GM18870 (cell line): ENCODE measurements around the gene MYH15.

Source experiments
- ATAC-seq: cut with Tn5 transposase; IDR thresholded peaks from one replicate; pipeline ENCODE4 v1.9.1; 2021; ENCODE audit warnings: moderate library complexity; ENCODE audit not compliant: unreplicated experiment

Gene MYH15

DNA sequence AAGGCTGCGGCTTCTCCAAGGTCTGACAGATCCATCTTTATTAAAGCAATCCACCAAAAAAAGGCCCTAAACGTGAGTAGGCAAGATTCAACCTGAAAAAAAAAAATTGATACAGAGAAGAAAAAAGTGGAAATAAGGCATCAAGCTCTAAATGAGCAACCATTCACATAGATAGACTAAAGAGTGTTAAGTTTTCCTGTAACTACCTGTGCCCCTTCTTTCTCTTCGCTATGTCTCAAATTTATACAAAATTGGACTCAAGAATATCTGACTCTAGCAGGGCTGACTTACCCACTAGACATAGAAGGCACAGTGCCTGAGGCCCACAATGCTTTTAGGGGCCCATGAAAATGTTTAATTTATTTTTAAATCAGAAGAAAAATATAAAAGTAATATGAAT is at the start of gene MYH15:
Gene MYH15 (minus strand): TSS at position 101 of the 400 bp plus-strand sequence. CDS start 66 bp downstream, at position 35.
- no peak for ATAC-seq

DNA sequence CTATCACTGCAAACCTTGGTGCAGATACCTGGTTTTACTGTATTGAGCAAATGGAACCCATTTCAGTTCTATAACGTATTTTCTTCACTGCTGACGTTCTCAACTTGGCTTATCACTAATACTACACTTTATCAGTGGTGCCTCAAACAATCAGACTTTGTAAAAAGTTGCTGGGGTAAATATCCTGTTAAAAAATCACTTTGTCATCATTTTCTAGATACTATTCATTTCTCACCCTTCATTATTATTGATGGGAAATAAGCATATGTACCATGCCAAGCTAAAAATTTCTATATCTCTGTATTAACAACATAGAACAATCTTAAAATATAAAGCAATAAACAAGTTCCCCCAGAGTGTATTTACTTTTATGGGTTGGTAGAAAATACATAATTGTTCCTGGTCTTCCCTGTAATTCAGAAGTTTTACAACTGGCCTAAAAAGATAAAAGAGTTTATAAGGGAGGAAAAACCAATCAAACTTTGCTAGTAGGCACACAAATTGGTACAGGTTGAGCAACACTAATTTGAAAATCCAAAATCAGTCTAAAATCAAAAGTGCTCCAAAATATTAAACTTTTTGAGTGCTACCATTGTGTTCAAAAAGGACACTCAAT is 45.7 kb upstream of the MYH15 start:
- no peak for ATAC-seq

DNA sequence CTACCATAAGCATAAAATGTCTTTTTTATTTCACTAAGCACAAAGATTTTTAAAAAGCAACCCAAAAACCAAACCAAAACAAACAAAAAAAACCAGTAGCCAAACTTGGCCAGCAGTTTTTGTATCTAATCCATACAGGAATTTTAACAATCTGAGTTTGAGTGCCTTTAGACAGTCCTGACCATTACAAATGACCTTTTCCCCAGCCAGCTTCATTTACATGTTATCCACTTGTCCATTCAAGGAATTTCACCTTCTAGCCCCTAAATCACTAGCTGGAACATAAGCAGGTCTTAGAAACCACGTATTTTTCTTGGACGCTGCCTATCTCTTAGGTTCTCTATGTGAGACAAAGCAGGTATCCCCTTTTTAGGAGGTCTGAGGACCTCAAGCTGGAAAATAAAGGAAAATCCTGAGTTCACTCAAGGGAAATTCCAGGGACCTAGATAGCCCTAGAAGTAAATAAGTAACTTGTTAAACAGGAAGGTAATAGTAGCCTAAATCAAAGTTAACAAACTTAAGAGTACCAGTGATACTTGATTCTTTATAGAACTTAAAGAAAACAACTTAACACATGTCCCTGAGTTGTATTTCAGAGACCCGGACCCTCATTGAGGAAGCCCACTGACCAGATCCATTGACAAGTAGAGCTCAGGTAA is 44.6 kb upstream of the MYH15 start:
- ATAC-seq = no peak

DNA sequence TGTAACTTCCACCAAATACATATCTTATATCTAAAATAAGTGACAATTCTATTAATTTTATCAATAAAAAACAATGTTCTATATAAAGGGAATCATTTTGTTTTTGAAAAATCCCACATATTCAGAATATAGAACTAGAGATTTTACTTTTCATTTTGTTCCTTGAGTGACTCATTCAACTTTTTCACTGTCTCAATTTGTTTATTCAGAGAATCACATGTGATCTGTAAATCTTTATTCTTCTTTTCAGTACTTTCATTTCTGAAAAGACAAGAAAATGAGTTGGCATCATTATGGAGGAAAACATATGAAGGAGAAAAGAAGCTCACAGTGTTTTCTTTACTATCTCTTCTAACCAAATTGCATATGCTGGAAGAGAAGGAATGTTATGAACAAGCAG is 43.8 kb upstream of the MYH15 start:
- no peak for ATAC-seq

DNA sequence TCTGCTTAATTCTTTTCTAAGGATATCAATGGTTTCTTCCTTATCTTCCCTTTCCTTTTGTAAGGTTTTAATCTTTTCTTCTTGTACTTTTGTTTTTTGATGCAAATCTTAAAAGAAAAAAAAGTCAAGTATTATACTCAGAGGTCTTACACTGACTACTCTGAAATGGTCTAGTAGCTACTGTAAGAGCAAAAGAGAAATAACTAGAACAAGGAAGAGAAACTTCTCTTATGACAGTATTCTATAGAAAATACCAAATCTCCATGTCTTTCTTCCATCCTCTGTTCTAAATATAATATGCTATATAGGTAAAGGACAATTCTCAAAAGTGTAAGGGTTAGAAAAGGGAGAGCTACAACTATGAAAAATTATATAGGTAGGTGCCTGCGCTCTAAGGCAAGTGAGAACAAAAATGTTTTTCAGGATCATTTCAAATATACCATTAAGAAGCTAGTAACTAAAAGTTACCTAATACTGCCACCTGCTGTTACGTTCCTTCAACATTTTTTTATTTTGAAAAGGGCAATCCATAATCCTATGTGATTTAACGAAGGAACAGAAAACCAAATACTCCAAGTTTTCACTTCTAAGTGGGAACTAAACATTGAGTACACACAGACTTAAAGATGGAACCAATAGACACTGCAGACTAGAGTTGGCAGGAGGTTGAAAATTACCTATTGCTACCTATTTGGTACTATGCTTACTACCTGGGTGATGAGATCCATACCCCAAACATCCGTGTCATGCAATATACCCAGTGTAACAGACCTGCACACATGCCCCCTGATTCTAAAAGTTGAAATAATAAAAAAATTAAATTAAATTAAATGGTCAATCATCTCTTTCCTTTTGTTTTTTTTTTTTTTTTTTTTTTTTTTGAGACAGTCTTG is 42.1 kb upstream of the MYH15 start:
- peak; percentile 43 for ATAC-seq

DNA sequence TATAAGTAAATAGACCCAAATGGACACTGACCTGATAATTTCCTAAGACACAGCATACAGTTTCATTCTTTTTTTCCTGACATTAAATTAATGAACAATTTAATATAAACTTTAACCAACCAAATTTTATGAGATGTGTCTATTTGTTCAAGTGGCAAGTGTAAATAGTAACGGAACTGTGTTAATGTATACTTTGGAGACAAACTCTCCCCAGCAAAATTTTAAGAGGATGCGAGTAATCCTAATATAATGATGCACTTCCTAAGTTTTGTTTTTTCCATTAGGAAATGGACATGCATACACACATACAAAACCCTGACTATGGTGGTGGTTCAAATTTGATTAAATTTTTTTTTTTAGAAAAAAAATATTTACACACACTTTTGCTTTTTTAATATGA is 38.5 kb upstream of the MYH15 start:
- no peak for ATAC-seq

DNA sequence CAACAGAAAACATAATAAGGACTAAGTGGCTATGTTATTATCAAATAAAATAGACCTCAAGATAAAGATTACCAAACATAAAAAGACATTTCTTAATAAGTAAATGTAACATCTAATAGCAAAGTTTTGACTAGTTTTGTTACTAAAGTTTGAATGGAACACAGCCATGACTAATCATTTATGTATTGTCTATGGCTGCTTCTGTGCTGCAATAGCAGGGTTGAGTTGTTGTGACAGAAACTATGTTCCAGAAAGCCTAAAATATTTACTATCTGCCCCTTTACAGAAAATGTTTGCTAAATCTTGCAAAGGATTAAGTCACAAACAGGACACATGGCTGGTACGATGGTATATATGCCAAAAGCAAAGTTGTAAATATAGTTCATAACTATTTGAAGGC is 37.9 kb upstream of the MYH15 start:
- ATAC-seq = no peak

DNA sequence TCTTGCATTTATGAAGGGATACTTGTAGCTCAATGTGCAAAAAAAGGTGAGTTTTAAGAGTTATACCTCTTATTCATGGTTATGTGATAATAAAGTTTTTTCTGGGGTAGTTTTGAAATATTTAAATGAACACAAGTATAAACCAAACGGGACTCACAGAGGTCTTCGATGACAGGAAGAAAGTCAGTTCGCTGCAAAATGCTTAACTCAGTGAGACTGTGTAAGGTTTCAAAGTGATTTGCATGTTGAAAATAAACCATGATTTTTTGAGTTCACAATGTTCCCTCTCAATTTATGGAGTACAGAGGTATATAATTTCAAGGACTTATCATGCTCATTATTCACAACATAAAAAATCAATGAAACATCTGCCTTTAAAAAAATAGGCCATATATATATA is 36.3 kb upstream of the MYH15 start:
- no peak for ATAC-seq

DNA sequence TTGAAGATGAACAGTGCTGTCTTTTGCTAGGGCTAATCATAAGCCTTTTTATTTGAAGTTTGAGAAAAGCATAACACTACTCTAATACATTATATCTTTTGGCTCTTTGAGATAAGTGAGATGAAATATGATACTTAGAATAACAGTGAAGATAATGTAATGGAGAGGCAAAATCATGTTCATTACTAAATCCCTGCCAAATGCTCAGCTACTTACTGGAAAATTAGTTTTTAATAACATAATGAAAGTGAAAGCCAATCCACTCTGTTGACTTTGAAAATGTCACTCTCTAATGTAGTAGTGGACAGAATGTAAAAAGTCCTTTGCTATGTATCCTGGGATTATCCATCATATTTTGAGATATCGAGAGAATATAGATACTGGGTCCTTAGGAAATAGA is 35.9 kb upstream of the MYH15 start:
- no peak for ATAC-seq

DNA sequence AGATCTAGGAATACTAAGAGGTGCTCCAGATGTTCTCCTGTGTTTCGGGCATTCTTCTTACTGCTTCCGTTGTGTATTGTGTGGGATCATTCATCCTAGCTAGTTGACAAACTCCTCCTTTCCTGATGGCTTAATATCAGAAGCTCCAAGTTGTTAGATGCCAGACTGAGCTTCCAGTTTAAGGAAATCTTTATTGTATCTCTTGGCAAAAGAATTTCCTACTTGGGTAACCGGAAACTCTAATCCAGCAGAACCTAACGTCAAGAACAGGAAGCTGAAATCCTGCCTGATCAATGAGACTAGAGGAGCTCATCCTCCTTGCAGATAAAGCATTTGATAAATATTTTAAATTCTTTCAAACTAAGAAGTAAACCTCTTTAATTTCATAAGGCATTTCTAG is 27.7 kb upstream of the MYH15 start:
- no peak for ATAC-seq

DNA sequence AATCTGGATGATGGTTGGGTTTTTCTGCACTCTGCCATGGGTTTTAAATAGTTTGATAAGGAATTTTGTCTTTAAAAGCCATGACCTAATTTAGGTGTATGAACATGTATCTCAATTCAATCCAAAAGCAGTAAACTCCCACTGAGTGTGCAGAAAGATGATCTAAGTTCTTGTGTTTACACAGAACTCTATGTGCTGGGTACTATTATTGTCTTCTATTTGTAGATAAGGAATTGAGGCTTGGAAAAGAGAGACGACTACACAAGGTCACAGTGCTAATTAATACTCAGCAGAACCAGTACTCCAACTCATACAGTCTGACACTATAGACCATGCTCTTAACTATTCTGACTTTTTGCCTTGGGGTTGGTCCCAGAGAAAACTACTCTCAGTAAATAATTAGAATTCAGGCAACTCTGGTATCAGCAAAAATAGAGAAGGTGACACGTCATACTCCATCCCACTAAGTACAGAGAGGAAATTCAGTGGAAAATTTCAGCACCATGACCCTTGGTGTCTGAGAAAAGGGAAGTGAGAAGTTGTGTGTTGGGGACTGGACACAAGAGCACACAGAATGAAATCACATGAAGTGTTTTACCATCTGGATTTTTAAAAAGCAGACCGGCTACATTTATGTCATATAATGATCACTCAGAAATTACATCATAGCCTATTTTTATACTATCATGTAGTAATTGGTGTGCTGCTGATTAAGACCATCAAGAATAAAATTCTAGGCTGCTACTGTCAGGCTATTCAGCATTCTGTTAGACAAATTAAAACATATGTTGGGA is 18.3 kb upstream of the MYH15 start:
- peak; percentile 98 for ATAC-seq

DNA sequence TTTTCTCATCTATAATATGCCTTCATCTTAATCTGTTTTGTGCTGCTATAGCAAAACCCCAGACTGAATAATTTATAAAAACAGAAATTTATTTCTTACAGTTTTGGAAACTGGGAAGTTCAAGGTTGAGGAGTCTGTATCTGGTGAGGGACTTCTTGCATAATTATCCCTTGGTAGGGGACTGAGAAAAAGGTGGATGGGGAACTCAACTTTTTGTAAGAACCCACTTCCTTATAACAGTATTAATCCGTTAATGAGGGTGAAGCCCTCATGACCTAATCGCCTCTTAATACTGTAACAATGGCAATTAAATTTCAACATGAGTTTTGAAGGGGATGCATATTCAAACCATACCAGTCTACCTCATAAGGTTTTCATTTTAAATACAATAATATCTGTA is 17.4 kb upstream of the MYH15 start:
- no peak for ATAC-seq

DNA sequence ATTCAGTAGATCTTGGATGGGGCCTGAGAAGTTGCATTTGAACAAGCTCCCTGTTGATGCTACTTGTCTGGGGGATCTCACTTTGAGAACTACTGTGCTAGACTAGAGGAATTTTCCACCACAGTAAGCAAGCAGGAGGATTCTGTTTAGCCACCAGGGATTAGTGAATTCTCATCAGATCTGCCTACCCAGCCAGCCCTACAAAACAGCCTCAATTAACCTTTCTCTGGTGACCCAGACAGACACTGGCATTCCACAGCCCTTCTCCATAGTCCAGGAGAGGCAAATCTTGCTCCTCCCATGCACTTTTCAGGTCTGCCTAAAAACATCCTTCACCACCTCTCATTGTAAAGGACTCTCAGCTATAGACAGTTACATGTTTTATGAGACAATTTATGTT is 16.7 kb upstream of the MYH15 start:
- no peak for ATAC-seq

DNA sequence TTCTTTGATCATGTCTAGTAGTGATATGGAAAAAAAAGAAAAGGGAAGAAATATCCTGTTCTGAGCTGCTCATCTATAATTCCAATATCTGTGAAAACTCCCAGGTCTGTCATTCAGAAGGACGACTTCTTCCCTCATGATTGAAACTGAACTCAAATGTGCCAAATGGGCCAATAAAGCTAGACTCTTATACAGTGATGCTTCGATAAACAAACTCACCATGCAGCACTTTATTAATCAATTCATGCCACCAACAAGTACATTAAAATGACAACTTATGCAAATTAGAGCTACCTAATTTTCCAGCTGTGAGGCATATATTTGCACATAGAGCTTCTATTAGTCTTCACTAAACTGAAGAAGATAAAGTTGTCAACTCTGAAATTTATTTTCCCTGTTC is 15.6 kb upstream of the MYH15 start:
- no peak for ATAC-seq

DNA sequence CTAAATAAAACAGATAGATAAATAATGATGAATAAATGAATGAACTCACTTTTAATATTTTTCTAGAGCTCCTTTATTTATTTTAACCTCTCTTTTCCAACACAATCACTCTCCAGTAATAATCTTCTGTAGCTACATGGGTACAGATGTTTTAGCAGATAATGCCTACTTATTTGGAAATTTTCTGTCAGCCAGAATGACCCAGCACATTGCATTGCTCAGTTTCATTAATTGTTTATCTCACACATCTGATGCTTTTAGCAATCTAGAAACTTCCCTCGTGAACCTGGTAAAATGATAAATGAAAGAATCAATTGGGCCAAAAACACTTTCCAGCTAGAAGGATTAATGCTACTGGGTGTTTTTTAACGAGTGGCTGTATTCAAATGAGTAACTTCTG is 14.9 kb upstream of the MYH15 start:
- no peak for ATAC-seq

DNA sequence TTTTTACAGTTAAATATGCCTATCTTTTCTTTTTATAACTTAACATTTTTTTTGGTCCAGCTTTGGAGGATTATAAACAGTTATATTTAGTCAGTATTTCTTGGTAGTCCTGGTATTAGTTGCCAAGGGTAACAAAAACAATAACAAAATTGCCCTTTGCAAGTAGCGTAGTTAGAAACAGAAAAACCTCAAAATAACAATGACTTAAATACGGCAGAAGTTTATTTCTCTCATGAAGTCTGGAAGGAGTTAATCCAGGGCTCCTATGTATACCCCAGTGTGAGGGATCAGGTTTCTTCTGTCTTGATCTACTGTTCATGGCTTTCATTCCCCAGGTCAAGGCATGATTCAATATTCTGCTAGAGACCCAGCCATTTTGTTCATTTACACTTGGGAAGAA is 14.1 kb upstream of the MYH15 start:
- ATAC-seq = no peak

DNA sequence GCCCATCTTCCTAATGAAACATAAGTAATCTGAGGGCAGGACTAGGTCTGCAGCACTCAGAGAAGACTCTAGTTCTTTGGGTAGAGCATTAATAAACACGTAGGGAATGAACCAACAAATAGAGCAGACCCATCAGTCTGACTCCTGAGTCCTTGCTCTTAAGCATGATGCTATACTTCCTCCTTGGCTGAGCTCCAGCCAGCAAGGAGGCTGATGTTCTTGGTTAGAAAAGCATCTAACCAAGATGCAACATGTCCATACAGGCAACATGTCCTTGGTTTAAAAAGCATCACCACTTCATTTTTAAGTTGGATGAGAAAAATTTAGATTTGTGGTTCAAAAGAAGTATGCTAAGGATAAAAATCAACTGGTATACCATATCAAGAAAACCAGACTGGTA is 8.5 kb upstream of the MYH15 start:
- no peak for ATAC-seq

DNA sequence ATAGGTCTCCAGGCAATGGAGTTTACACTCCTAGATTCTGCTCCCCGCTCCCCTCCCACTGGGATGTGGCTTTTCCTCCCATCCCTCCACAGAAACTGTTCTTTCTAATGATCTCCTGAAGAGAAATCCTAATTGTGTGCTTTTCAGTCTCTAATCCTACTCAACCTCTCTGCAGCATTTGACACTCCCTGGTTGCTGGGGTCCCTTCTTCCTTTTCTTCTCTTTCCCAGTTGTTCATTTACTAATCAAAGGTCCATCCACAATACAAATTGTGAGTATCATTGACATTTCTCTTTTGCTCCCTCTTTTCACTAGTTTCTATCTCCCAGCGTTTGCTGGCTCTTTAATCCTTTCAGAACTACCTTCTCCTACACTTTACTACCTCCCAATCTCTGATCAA is 6.5 kb upstream of the MYH15 start:
- ATAC-seq = no peak

DNA sequence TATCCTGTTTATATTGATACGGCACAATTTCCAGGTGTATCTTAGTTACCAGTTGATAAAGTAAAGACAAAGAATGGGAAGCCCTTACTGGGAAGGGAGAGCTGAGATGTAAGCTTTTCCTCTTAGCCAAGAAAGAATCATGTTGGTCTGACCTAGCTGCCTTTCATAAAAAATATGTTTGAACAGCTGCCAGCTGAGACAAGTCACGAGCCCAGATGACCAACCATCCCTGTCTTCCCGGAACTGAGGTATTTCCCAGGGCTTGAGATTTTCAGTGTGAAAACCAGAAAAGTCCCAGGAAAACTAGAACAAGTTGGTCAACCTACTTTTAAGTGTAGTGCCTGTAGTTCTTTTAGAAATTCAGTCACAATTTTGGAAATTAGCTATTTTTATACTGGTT is 3.6 kb upstream of the MYH15 start:
- no peak for ATAC-seq

DNA sequence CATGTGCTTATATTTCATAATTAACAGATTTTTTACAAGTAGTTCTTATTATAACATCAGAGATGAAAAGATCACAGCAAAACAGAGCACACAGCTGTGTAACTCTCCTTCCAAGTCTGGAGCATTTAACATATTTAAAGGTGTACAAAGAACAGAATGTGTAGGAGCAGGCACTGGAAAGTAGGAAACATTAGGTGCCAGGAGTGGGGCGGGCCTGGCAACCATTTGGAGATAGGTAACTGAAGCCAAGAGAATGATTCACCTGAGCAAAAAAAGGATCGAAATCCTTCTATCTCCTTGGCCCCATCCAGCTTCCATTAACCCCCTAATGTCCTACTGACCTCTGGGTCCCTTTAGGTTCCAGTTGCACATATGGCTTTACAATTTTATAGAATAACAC is 2.3 kb upstream of the MYH15 start:
- no peak for ATAC-seq

DNA sequence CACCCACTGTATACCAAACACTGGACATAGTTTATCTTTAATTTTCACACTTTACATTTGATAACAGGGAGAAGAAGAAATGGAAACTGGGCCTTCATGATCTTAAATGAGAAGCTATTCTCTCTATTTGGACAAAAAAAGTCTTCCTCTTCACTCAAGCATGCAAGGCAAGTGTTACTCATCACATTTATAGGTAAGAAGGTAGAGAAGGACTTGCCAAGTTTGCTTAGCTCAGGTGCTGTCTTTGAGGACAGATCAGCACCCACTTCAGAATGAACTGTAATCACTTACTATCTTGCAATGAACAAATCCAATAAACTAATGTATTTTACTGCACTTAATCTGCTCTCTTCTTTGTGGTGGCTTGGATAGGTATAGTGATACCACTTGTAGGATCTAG is 1.1 kb upstream of the MYH15 start:
- ATAC-seq = no peak
